Progenitor cell of endocrine pancreas (in vitro differentiated cells): ENCODE results near the gene KRTAP12-2. TPM values are rescaled to one million over a fixed set of nuclear protein-coding genes. Genes with fewer than 3 reads are reported as not detected.
"Not testable (repeated sequence)": the region's sequence is repeated elsewhere in the genome, so short reads cannot be mapped to it uniquely, and the experiment has no call there.

ENCODE experiments used
- DNase-seq: peaks from one replicate; pipeline ENCODE4 v3.0.0; 2021; ENCODE audit warnings: low spot score; ENCODE audit not compliant: unreplicated experiment
- H3K27ac Mint-ChIP-seq: 2 replicates; pipeline ENCODE4 v1.8.0; 2021; ENCODE audit warnings: mild to moderate bottlenecking, moderate library complexity, mixed read lengths
- H3K27me3 Mint-ChIP-seq: 2 replicates; pipeline ENCODE4 v1.8.0; 2021; ENCODE audit warnings: mixed read lengths
- H3K36me3 Mint-ChIP-seq: 2 replicates; pipeline ENCODE4 v1.8.0; 2022; ENCODE audit warnings: mixed read lengths; ENCODE audit not compliant: insufficient read depth
- H3K4me1 Mint-ChIP-seq: 2 replicates; pipeline ENCODE4 v1.8.0; 2021; ENCODE audit warnings: low read depth, mixed read lengths
- H3K4me3 Mint-ChIP-seq: 2 replicates; pipeline ENCODE4 v1.8.0; 2021; ENCODE audit warnings: low read depth, mild to moderate bottlenecking, moderate library complexity, mixed read lengths
- H3K9me3 Mint-ChIP-seq: 2 replicates; pipeline ENCODE4 v1.8.0; 2021; ENCODE audit warnings: low read depth, mixed read lengths
- CTCF ChIP-seq: fragments of 200-600 bp; sonication (generic); IDR thresholded peaks from one replicate; pipeline ENCODE4 v1.5.0; 2021; ENCODE audit warnings: antibody characterized with exemption, mild to moderate bottlenecking; ENCODE audit not compliant: unreplicated experiment
- total RNA-seq: library from RNA; stranded (reverse); gene quantifications from 2 replicates; pipeline ENCODE4 v1.2.1, GENCODE V29; 2021

The KRTAP12-2 gene
- total RNA-seq, 1 donor from 2014 or later, result not detected

- H3K27ac Mint-ChIP-seq, result no peak overlapping the region
- no peak for TF ChIP-seq CTCF
- H3K4me3 Mint-ChIP-seq, result no peak overlapping the region
- peaks cover 17% of the 10 kb centered on the region for H3K4me1 Mint-ChIP-seq
- no peak for DNase-seq
- peaks cover 8% of the 10 kb centered on the region for H3K9me3 Mint-ChIP-seq
- no peaks in the 10 kb centered on the region for H3K36me3 Mint-ChIP-seq
- peaks cover 49% of the 10 kb centered on the region for H3K27me3 Mint-ChIP-seq
Measured at GRCh38 chr21:44687671-44688070, 20.9 kb upstream of the KRTAP12-2 start.

- DNase-seq, result no peak
- TF ChIP-seq CTCF, result no peak
- peaks cover 17% of the 10 kb centered on the region for H3K4me1 Mint-ChIP-seq
- peak overlapping the region; percentile 84 for H3K27ac Mint-ChIP-seq
- peaks cover 56% of the 10 kb centered on the region for H3K27me3 Mint-ChIP-seq
- no peaks in the 10 kb centered on the region for H3K36me3 Mint-ChIP-seq
- H3K9me3 Mint-ChIP-seq, result peaks cover 4% of the 10 kb centered on the region
- H3K4me3 Mint-ChIP-seq, result no peak overlapping the region
Measured at GRCh38 chr21:44686843-44687561, 20.3 kb upstream of the KRTAP12-2 start.

GRCh38 chr21:44686000-44686781, 19.5 kb upstream of the KRTAP12-2 start:
- Mint-ChIP-seq H3K9me3 (no peaks in the 10 kb centered on the region), H3K4me3 (no peak overlapping the region), H3K27me3 (peaks cover 59% of the 10 kb centered on the region), H3K27ac (peak overlapping the region; percentile 33), H3K4me1 (peaks cover 17% of the 10 kb centered on the region), H3K36me3 (no peaks in the 10 kb centered on the region)
- TF ChIP-seq CTCF, result peak; percentile 32
- no peak for DNase-seq

GRCh38 chr21:44685050-44685449, 18.3 kb upstream of the KRTAP12-2 start:
- not testable (repeated sequence) for H3K27ac Mint-ChIP-seq, H3K4me3 Mint-ChIP-seq, H3K9me3 Mint-ChIP-seq, DNase-seq, H3K36me3 Mint-ChIP-seq
- Mint-ChIP-seq H3K27me3 (peaks cover 62% of the 10 kb centered on the region), H3K4me1 (peaks cover 17% of the 10 kb centered on the region)

- H3K27me3 Mint-ChIP-seq, result peaks cover 64% of the 10 kb centered on the region
- peaks cover 17% of the 10 kb centered on the region for H3K4me1 Mint-ChIP-seq
- no peaks in the 10 kb centered on the region for H3K36me3 Mint-ChIP-seq
- no peak overlapping the region for H3K27ac Mint-ChIP-seq
- H3K9me3 Mint-ChIP-seq, result no peaks in the 10 kb centered on the region
- no peak for DNase-seq
- no peak for TF ChIP-seq CTCF
- H3K4me3 Mint-ChIP-seq, result no peak overlapping the region
Measured at GRCh38 chr21:44684483-44684882, 17.8 kb upstream of the KRTAP12-2 start.
